Bronchial epithelial cell (primary cell): ENCODE results near the gene CUEDC1. TPM values are rescaled to one million over a fixed set of nuclear protein-coding genes. Genes with fewer than 3 reads are reported as not detected.

Source experiments
- DNase-seq: peaks from one replicate; pipeline ENCODE4 v3.0.0-alpha.2; 2010; ENCODE audit warnings: low read depth
- FAIRE-seq: peaks from 2 replicates; lab custom pipeline; 2011; peaks lifted over from hg19 to GRCh38; lab: Jason Lieb, UNC
- H3K27me3 ChIP-seq: 2 replicates; pipeline ENCODE4 v1.5.1; 2011; ENCODE audit warnings: low read length; ENCODE audit not compliant: control insufficient read depth, insufficient read depth
- H3K36me3 ChIP-seq: 2 replicates; pipeline ENCODE4 v1.5.1; 2011; ENCODE audit warnings: low read length; ENCODE audit not compliant: control insufficient read depth, insufficient read depth
- H3K4me3 ChIP-seq: 2 replicates; pipeline ENCODE4 v1.5.1; 2011; ENCODE audit warnings: mild to moderate bottlenecking, low read depth, low read length, control low read depth
- CTCF ChIP-seq: IDR thresholded peaks from 2 replicates; pipeline ENCODE4 v1.5.1; 2011; ENCODE audit warnings: mild to moderate bottlenecking, moderate library complexity, low read length, control low read depth, inconsistent platforms; ENCODE audit not compliant: insufficient read depth, severe bottlenecking
- total RNA-seq: library from RNA; depleted of rRNA; stranded (reverse); fragments of >200 nt; gene quantifications from 2 replicates; pipeline ENCODE4 v1.2.1, GENCODE V29; 2014

CUEDC1 gene
- total RNA-seq, 1 donor from 2014 or later: 3.4 TPM

GRCh38 chr17:57945996-57946797, 9.0 kb downstream of the CUEDC1 start:
- TF ChIP-seq CTCF: no peak
- H3K27me3 ChIP-seq: no peaks in the 10 kb centered on the region
- FAIRE-seq (no peak), DNase-seq (peak; percentile 92)
- H3K36me3 ChIP-seq: no peaks in the 10 kb centered on the region
- H3K4me3 ChIP-seq: peak overlapping the region; percentile 21

- FAIRE-seq (no peak), DNase-seq (no peak)
- Histone ChIP-seq H3K27me3 (no peaks in the 10 kb centered on the region), H3K4me3 (no peak overlapping the region), H3K36me3 (no peaks in the 10 kb centered on the region)
- no peak for TF ChIP-seq CTCF
These were observed 10.3 kb downstream of the CUEDC1 start for GRCh38 chr17:57944908-57945307.

- Histone ChIP-seq H3K4me3 (no peak overlapping the region), H3K27me3 (no peaks in the 10 kb centered on the region), H3K36me3 (no peaks in the 10 kb centered on the region)
- TF ChIP-seq CTCF: no peak
- FAIRE-seq (no peak), DNase-seq (no peak)
These were observed 11.6 kb downstream of the CUEDC1 start for GRCh38 chr17:57943645-57944044.

- no peak overlapping the region for H3K4me3 ChIP-seq
- no peak for TF ChIP-seq CTCF
- H3K36me3 ChIP-seq: no peaks in the 10 kb centered on the region
- no peaks in the 10 kb centered on the region for H3K27me3 ChIP-seq
- FAIRE-seq: no peak
- DNase-seq: peak; percentile 38
These were observed 12.1 kb downstream of the CUEDC1 start for GRCh38 chr17:57943140-57943539.

- Histone ChIP-seq H3K36me3 (no peaks in the 10 kb centered on the region), H3K4me3 (no peak overlapping the region), H3K27me3 (no peaks in the 10 kb centered on the region)
- TF ChIP-seq CTCF: no peak
- DNase-seq (no peak), FAIRE-seq (no peak)
These were observed 13.5 kb downstream of the CUEDC1 start for GRCh38 chr17:57941384-57942370.
